ENCODE data around the gene RRP15.

The RRP15 gene

DNA sequence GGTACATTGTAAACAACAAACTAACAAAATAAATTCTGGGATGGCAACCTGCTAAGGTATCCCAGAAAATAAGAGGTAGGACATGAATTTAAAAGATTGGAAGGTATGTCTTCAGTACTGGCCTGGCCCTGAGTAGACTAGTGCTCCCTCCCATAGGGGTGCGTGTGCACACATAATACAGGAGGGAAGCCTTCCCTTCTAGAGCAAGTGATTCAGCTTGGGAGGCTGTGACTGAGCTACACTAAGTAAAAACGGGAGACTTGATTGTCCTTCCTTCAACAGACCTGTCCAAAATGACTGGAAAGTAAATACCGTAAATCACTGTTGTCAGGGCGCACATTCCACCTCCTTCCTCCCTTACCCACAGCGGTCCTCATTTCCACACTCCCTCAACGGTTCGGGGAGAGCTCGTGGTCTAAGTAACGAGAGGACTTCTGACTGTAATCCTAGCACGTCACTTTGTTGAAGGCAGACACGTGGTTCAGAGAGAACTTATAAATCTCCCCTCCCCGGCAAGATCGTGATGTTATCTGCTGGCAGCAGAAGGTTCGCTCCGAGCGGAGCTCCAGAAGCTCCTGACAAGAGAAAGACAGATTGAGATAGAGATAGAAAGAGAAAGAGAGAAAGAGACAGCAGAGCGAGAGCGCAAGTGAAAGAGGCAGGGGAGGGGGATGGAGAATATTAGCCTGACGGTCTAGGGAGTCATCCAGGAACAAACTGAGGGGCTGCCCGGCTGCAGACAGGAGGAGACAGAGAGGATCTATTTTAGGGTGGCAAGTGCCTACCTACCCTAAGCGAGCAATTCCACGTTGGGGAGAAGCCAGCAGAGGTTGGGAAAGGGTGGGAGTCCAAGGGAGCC lies 60.0 kb downstream of the RRP15 start, which contains the start of gene TGFB2:
Gene TGFB2 (plus strand): TSS at position 523 of the 859 bp plus-strand sequence. CDS start 1,366 bp downstream, outside the sequence.
- ATAC-seq, result peak; percentile 38 to 42

- peak; percentile 50 to 59 for ATAC-seq
Observed at GRCh38 chr1:218345673-218346390, 60.7 kb downstream of the RRP15 start.

- no peak for ATAC-seq
Observed at GRCh38 chr1:218346391-218347204, 61.5 kb downstream of the RRP15 start.

DNA sequence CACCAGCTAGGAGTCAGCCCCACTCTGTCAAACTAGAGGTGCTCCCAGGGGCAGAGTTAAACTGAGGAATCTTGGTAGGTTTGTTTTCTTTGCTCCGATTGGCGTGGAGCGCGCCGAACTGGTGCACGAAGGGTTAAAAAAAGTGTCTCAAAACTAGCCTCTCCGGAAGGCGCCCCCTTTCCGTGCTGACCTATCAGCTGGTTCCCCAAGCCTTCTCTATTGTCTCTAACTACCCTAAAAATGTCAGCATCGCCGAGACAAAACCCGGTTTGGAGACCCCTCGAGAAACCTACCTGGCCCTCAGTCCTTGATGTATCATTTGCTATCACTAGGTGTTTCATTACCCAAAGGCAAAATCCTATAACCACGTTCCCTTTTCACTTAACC lies 62.2 kb downstream of the RRP15 start:
- no peak for ATAC-seq

DNA sequence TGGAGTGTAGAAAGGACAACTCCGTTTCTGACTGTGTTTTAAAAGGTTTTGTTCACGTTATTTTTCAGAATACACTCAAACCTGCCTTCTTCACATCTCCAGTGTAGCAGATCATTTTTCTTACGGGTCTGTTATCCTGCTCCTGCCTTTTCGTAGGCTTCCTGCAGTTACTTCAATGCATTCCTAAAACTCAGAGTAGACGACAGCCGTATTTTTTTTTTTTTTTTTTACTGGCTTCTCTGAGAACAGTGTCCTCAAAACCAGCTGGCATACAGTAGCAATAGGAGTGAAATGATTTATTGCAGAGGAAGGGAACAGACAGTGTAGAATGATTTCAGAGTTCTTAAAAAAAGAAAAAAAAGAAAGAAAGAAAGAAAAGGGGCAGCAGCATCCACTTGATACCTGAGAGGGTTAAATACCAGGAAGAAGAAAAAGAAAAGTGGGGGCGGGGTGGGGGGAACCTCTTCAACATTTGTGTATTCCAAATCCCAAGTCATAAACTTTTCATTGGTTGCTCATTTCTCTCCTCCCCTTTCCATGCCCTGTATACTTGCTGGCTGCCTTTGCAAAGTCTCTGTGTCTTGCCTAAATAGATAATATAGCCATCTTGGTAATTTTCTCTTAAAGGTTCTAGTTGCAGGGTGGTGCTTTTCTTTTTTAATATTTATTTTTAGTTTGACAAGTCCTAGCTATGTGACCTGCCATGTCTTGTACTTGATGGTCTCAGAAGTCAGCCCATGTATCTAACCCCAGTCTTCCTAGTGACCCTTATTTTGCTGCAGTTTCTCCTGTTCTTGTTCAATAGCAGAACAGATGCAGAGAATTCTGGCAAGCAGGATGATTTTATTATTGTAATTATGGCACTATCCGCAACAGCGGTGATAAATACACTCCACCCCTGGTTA lies 62.9 kb downstream of the RRP15 start:
- ATAC-seq, result no peak

DNA sequence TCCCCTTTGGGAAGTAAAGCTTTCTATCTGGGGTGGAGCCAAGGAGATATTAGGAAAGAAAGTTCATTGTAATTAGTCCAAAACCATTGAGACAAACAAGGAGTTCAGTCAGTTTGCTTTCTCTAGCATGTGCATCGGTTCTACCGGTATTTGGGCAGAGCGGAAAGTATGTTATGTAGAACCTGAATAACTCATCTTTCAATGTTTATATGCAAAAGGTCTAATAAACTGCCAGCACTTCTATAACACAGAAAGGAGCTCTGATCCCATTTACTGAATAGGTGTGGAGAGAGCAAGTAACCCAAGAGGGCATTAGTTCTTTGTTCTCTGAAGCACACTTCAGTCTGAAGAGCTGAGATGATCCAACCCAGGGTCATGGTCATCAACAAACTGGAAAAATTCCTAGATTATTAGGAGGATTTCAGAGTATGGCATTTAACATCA lies 63.6 kb downstream of the RRP15 start:
- no peak for ATAC-seq

DNA sequence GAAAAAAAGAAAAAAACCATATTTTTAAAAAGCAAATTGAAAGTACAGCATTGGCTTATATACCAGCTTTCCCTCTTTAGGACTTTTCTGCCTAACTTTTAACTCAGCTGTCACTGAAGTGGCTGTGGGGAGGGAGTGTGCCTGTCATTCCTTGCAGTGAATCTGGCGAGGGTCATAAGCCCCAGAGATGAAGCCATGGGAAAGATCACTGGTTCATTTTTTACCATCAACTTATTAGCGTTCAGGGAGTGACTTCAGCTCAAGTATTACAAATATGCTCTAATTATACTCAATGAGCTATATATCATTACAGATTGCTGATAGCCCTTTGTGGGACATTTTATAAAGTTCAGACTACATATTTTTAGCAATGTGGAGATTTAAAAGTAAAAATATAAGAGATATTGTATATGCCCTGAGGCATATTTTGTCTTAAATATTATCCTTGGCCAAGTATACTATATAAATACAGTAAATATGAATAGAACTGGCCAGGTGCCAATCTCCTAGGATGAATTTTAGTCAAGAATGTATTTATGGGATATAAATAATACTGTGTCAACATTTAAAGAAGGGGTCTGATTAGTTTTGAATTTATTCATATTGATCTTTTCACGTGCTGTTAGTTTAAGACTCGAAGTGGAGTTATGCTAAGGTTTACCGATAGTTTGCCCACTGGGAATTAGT lies 64.4 kb downstream of the RRP15 start:
- no peak for ATAC-seq

GRCh38 chr1:218350035-218350525 lies 65.0 kb downstream of the RRP15 start:
- no peak for ATAC-seq

GRCh38 chr1:218350801-218351266 lies 65.7 kb downstream of the RRP15 start:
- no peak for ATAC-seq

GRCh38 chr1:218351391-218352074 lies 66.4 kb downstream of the RRP15 start:
- peak; percentile 64 to 78 for ATAC-seq

- no peak for ATAC-seq
Observed at GRCh38 chr1:218352075-218352438, 67.0 kb downstream of the RRP15 start.

- ATAC-seq, result no peak
Observed at GRCh38 chr1:218353656-218354055, 68.6 kb downstream of the RRP15 start.

DNA sequence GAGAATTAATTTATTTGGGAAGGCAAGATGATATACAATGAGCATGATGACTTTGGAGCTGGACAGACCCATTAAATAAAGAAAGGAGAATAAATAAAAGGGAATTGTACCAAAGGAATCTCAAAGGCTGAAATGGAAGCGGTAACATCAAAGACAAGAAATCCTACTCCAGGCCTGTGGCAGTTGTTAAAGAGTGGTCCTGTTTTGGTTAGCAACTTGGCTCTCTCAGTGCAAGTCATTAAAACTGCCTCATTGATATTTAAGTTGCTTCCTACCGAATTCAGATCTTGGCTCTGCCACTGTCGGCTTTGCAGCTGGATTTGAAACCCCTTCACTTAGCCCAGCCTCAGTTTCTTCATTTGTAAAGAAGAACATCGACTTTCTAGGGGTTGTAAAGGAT lies 70.2 kb downstream of the RRP15 start:
- ATAC-seq, result no peak

GRCh38 chr1:218357211-218357892 lies 72.3 kb downstream of the RRP15 start:
- no peak for ATAC-seq

GRCh38 chr1:218357893-218358232 lies 72.8 kb downstream of the RRP15 start:
- no peak for ATAC-seq

- ATAC-seq, result no peak
Observed at GRCh38 chr1:218361298-218362065, 76.4 kb downstream of the RRP15 start.

- no peak for ATAC-seq
Observed at GRCh38 chr1:218362418-218363076, 77.5 kb downstream of the RRP15 start.

GRCh38 chr1:218363141-218363540 lies 78.0 kb downstream of the RRP15 start:
- ATAC-seq, result no peak

Data from activated CD4-positive, CD25-positive, alpha-beta regulatory T cell treated with anti-CD3 and anti-CD28 coated beads, Interleukin-2, amount 50 U/mL, for 24 hours (primary cell).